OCI-LY7 (cell line): Measurements from ENCODE around the gene EML6. TPM values are rescaled to one million over a fixed set of nuclear protein-coding genes. Genes with fewer than 3 reads are reported as not detected.

Experiments used
- BruUV-seq: library from RNA; stranded (reverse); fragments of 400-500 nt; replicated peaks from 2 replicates; lab custom pipeline; 2021; lab: Mats Ljungman, UMichigan
- CTCF ChIA-PET: fragments of 300-600 bp; sonication (Branson Sonifier 250); formaldehyde crosslinking; loops from one replicate; lab custom pipeline; 2022; ENCODE audit warnings: antibody characterized with exemption; ENCODE audit not compliant: unreplicated experiment; lab: Charles Lee
- POLR2A ChIA-PET: fragments of 300-600 bp; sonication (Branson Sonifier 250); formaldehyde crosslinking; loops from one replicate; lab custom pipeline; 2022; ENCODE audit warnings: antibody characterized with exemption; lab: Charles Lee
- DNase-seq: peaks from one replicate; pipeline ENCODE4 v3.0.0-alpha.2; 2015; ENCODE audit warnings: low spot score
- H2AFZ ChIP-seq: fragments of 200-600 bp; sonication (generic), shearing (Covaris generic); 2 replicates; pipeline ENCODE4 v1.6.1; 2014; ENCODE audit warnings: mild to moderate bottlenecking, antibody characterized with exemption, low read length, moderate library complexity
- H3K27ac ChIP-seq: fragments of 200-600 bp; sonication (generic); 2 replicates; pipeline ENCODE4 v1.5.1; 2014; ENCODE audit warnings: mixed run types, low read depth, mild to moderate bottlenecking, moderate library complexity, low read length, inconsistent platforms; ENCODE audit not compliant: poor library complexity, severe bottlenecking
- H3K36me3 ChIP-seq: fragments of 200-600 bp; sonication (generic); 2 replicates; pipeline ENCODE4 v1.6.1; 2014; ENCODE audit warnings: mild to moderate bottlenecking, antibody characterized with exemption, low read length, moderate library complexity, mixed read lengths; ENCODE audit not compliant: insufficient read depth
- H3K4me1 ChIP-seq: fragments of 200-600 bp; sonication (generic); 2 replicates; pipeline ENCODE4 v1.5.1; 2014; ENCODE audit warnings: mild to moderate bottlenecking, low read length; ENCODE audit not compliant: insufficient read depth, poor library complexity, severe bottlenecking
- H3K4me2 ChIP-seq: fragments of 200-600 bp; sonication (generic); 2 replicates; pipeline ENCODE4 v1.6.1; 2014; ENCODE audit warnings: mild to moderate bottlenecking, low read length
- H3K4me3 ChIP-seq: fragments of 200-600 bp; sonication (generic); 2 replicates; pipeline ENCODE4 v1.5.1; 2014; ENCODE audit warnings: mild to moderate bottlenecking, low read depth, low read length; ENCODE audit not compliant: poor library complexity, severe bottlenecking
- H3K79me2 ChIP-seq: fragments of 200-600 bp; sonication (generic); 2 replicates; pipeline ENCODE4 v1.6.1; 2016; ENCODE audit warnings: low read depth, mild to moderate bottlenecking, low read length, moderate library complexity, mixed read lengths; ENCODE audit not compliant: insufficient read depth
- H3K9me2 ChIP-seq: fragments of 200-600 bp; sonication (generic); 2 replicates; pipeline ENCODE4 v1.6.1; 2016; ENCODE audit warnings: mild to moderate bottlenecking, low read length, mixed read lengths; ENCODE audit not compliant: insufficient read depth
- H3K9me3 ChIP-seq: fragments of 200-600 bp; sonication (generic); 2 replicates; pipeline ENCODE4 v1.6.1; 2014; ENCODE audit warnings: mild to moderate bottlenecking, mixed run types, low read length, mixed read lengths
- H4K20me1 ChIP-seq: fragments of 200-600 bp; sonication (generic); 2 replicates; pipeline ENCODE4 v1.6.1; 2014; ENCODE audit warnings: mild to moderate bottlenecking, antibody characterized with exemption, low read length, moderate library complexity, mixed read lengths; ENCODE audit not compliant: insufficient read depth
- EZH2phosphoT487 ChIP-seq: fragments of 200-600 bp; sonication (generic); IDR thresholded peaks from 2 replicates; pipeline ENCODE4 v1.6.1; 2018; ENCODE audit warnings: low read depth, borderline replicate concordance, mild to moderate bottlenecking, mixed run types, antibody characterized with exemption, low read length, moderate library complexity, mixed read lengths
- intact Hi-C: fragments of 100-400 bp; cut with micrococcal nuclease; formaldehyde crosslinking; loops from one replicate; pipeline ENCODE4 v1.10.0; 2022; ENCODE audit not compliant: unreplicated experiment
- total RNA-seq, 2 experiments: library from RNA; depleted of rRNA in 1 of 2; stranded (reverse); fragments of >200 nt in 1 of 2; shearing (Covaris generic) in 1 of 2; gene quantifications; 2 replicates each; pipeline ENCODE4 v1.2.3, GENCODE V29; 2014 to 2022
- TF ChIP-seq, protein P1 (sequence below): fragments of 200-600 bp; sonication (generic); conservative IDR thresholded peaks from 2 replicates; pipeline ENCODE4 v1.5.1; 2014; ENCODE audit warnings: mild to moderate bottlenecking, antibody characterized with exemption, low read length, moderate library complexity, mixed read lengths

Gene EML6
- total RNA-seq, 2 experiments from 2014 or later: 310 to 367 TPM

GRCh38 chr2:54813584-54813983 is 90.1 kb downstream of the EML6 start:
- no peak for TF ChIP-seq EZH2phosphoT487
- TF ChIP-seq, protein P1, sequence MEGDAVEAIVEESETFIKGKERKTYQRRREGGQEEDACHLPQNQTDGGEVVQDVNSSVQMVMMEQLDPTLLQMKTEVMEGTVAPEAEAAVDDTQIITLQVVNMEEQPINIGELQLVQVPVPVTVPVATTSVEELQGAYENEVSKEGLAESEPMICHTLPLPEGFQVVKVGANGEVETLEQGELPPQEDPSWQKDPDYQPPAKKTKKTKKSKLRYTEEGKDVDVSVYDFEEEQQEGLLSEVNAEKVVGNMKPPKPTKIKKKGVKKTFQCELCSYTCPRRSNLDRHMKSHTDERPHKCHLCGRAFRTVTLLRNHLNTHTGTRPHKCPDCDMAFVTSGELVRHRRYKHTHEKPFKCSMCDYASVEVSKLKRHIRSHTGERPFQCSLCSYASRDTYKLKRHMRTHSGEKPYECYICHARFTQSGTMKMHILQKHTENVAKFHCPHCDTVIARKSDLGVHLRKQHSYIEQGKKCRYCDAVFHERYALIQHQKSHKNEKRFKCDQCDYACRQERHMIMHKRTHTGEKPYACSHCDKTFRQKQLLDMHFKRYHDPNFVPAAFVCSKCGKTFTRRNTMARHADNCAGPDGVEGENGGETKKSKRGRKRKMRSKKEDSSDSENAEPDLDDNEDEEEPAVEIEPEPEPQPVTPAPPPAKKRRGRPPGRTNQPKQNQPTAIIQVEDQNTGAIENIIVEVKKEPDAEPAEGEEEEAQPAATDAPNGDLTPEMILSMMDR: no peak
- ChIA-PET CTCF (interaction anchor here (1.2 kb wide), 1 partner anchor 25 kb away, joined by 4 read pairs; no protein-coding TSS in a partner anchor), POLR2A (no interaction called here)
- no peak for DNase-seq
- Histone ChIP-seq H3K36me3 (peaks cover 99% of the 10 kb centered on the region), H3K79me2 (peaks cover 85% of the 10 kb centered on the region), H3K9me2 (no peaks in the 10 kb centered on the region), H3K4me3 (no peak overlapping the region), H3K27ac (no peak overlapping the region), H3K9me3 (no peaks in the 10 kb centered on the region), H3K4me2 (no peak overlapping the region), H3K4me1 (no peaks in the 10 kb centered on the region), H2AFZ (no peak overlapping the region), H4K20me1 (0 out of 2 replicates have a peak, but pooled peaks cover 4% of the 10 kb centered on the region)
- intact Hi-C loops: no loop called here
- no TSS peak for BruUV-seq

- 0 out of 2 replicates have a peak, but pooled peaks cover 4% of the 10 kb centered on the region for H4K20me1 ChIP-seq
- CTCF ChIA-PET: interaction anchor here (0.6 kb wide), 2 partner anchors 90 to 230 kb away, joined by 4 to 8 read pairs; no protein-coding TSS in a partner anchor
- H3K9me2 ChIP-seq: no peaks in the 10 kb centered on the region
- H3K79me2 ChIP-seq: peaks cover 75% of the 10 kb centered on the region
- TF ChIP-seq, protein P1: no peak
- no peak for TF ChIP-seq EZH2phosphoT487
- BruUV-seq: no TSS peak
- H3K4me2 ChIP-seq: no peak overlapping the region
- no peak overlapping the region for H3K27ac ChIP-seq
- H3K4me1 ChIP-seq: no peaks in the 10 kb centered on the region
- POLR2A ChIA-PET: interaction anchor here (0.6 to 1.2 kb wide), 2 partner anchors 10 to 68 kb away, joined by 4 read pairs; no protein-coding TSS in a partner anchor
- H2AFZ ChIP-seq: no peak overlapping the region
- H3K9me3 ChIP-seq: no peaks in the 10 kb centered on the region
- no peak for DNase-seq
- H3K36me3 ChIP-seq: peaks cover 100% of the 10 kb centered on the region
- no peak overlapping the region for H3K4me3 ChIP-seq
- intact Hi-C loops: no loop called here
Measured at GRCh38 chr2:54814389-54815147, 91.1 kb downstream of the EML6 start.
